Renal cortex interstitium (tissue), 15 donors: ENCODE results near the gene PCBD2. TPM values are rescaled to one million over a fixed set of nuclear protein-coding genes. Genes with fewer than 3 reads are reported as not detected.
"Not testable (repeated sequence)": the region's sequence is repeated elsewhere in the genome, so short reads cannot be mapped to it uniquely, and the experiment has no call there.

Experiments used
- DNase-seq, 11 donors: peaks; one replicate each; pipeline ENCODE4 v3.0.0-alpha.2; 2013; ENCODE audit warnings: low read depth in 9 of 11, low spot score in 4 of 11; ENCODE audit errors: extremely low read depth in 1 of 11
- long read RNA-seq, 16 experiments: transcript quantifications; one replicate each; lab custom pipeline, GENCODE V29; 2026
- polyA plus RNA-seq, 3 donors: library from polyadenylated mRNA; unstranded; fragments of 120-200 nt; gene quantifications; one replicate each; pipeline ENCODE4 v1.2.1, GENCODE V29; 2013; ENCODE audit not compliant: insufficient read length in 3 of 3

Gene PCBD2
- polyA plus RNA-seq, result 10 to 100 TPM; 10.5 to 16.5 (median 12.2) TPM
- long read RNA-seq, donor 1, partial matches to known transcripts, result 0 of 2 reads
- long read RNA-seq, donor 1, other reads (novel, unspliced or antisense), result 0 of 2 reads
- long read RNA-seq, donor 2, partial matches to known transcripts, result 0 of 2 reads
- long read RNA-seq, donor 2, other reads (novel, unspliced or antisense), result 0 of 2 reads
- long read RNA-seq, donor 3, partial matches to known transcripts, result 0 of 2 reads
- long read RNA-seq, donor 3, other reads (novel, unspliced or antisense), result 0 of 2 reads
- long read RNA-seq, donor 4, partial matches to known transcripts, result 0 of 4 reads
- long read RNA-seq, donor 4, other reads (novel, unspliced or antisense), result 0 of 4 reads
- long read RNA-seq, donor 5, result 0 reads
- long read RNA-seq, donor 6, partial matches to known transcripts, result 0 of 3 reads
- long read RNA-seq, donor 6, other reads (novel, unspliced or antisense), result 0 of 3 reads
- long read RNA-seq, donor 7, partial matches to known transcripts, result 0 of 4 reads
- long read RNA-seq, donor 7, other reads (novel, unspliced or antisense), result 0 of 4 reads
- long read RNA-seq, donor 8, result 0 reads
- long read RNA-seq, donor 9, transcript PCBD2-201 (4 exons, 1,223 nt), result major isoform, 5 of 5 reads
- long read RNA-seq, donor 9, partial matches to known transcripts, result 0 of 5 reads
- long read RNA-seq, donor 9, other reads (novel, unspliced or antisense), result 0 of 5 reads
- long read RNA-seq, donor 10, partial matches to known transcripts, result 0 of 2 reads
- long read RNA-seq, donor 10, other reads (novel, unspliced or antisense), result 0 of 2 reads
- long read RNA-seq, donor 11, partial matches to known transcripts, result 0 of 2 reads
- long read RNA-seq, donor 11, other reads (novel, unspliced or antisense), result 0 of 2 reads
- long read RNA-seq, donor 12, partial matches to known transcripts, result 0 of 2 reads
- long read RNA-seq, donor 12, other reads (novel, unspliced or antisense), result 0 of 2 reads
- long read RNA-seq, donor 13, result 0 reads
- long read RNA-seq, donor 14, partial matches to known transcripts, result 0 of 1 reads
- long read RNA-seq, donor 14, other reads (novel, unspliced or antisense), result 0 of 1 reads
- long read RNA-seq, donor 15, partial matches to known transcripts, result 0 of 2 reads
- long read RNA-seq, donor 15, other reads (novel, unspliced or antisense), result 0 of 2 reads
- long read RNA-seq, donor 16, transcript PCBD2-201 (4 exons, 1,223 nt), result major isoform, 7 of 22 reads
- long read RNA-seq, donor 16, partial matches to known transcripts, result 15 of 22 reads
- long read RNA-seq, donor 16, other reads (novel, unspliced or antisense), result 0 of 22 reads

- peak; percentile 79 to 88 (median 83) for DNase-seq
Observed at GRCh38 chr5:134904610-134905245, at the start of gene PCBD2. TSS of gene PCBD2 (plus strand) at chr5:134905131. CDS start at chr5:134905140, 9 bp downstream.

GRCh38 chr5:134856465-134856864 lies 48.5 kb upstream of the PCBD2 start:
- not testable (repeated sequence) for DNase-seq

- no peak for DNase-seq
Observed at GRCh38 chr5:134857401-134857800, 47.5 kb upstream of the PCBD2 start.

GRCh38 chr5:134864707-134865106 lies 40.2 kb upstream of the PCBD2 start:
- DNase-seq, result no peak

DNA sequence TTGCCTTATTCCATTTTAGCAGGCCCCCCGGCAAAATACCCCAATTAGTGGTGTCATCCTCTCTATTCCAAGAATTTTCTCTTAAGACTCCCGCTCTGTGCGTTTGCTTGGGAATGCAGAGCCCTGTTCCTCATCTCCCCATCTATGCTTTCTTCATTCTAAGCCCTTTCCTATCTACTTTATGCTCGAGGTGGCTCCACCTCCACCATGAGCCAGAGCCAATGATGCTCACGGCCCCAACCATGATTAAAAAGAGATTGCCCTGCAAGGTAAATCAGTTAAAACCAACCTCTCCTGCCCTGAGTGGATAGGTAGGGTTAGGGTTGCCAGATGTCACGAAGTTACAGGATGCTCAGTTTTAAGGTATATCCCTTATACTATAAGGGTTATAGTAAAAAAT lies 31.4 kb upstream of the PCBD2 start:
- DNase-seq, result peak in 1 of 11 donors; percentile 5

- peak; percentile 68 to 86 (median 81) for DNase-seq
Observed at GRCh38 chr5:134873987-134874830, 30.7 kb upstream of the PCBD2 start, which contains the start of gene TXNDC15. TSS of gene TXNDC15 (plus strand) at chr5:134874371. CDS start at chr5:134874428, 57 bp downstream.

- peak in 9 of 11 donors; percentile 25 to 42 (median 30) for DNase-seq
Observed at GRCh38 chr5:134874831-134875655, 29.9 kb upstream of the PCBD2 start.

GRCh38 chr5:134877159-134877558 lies 27.8 kb upstream of the PCBD2 start:
- no peak for DNase-seq

DNA sequence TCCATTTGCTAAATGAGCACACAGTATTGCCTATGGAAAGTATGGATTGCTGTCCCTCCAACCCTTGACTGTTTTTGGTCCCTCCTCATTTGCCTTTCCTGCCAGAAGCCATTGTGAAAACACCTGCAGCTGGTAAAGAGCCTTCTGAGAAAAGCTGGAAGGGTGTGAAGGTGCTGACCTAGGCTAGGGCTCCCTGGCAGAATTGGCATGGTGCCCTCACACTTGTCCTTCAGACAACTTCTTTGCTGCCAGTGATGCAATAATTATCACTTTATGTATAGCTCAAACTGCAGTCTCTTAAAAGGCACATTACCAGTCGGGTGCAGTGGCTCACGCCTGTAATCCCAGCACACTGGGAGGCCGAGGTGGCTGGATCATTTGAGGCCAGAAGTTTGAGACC lies 26.5 kb upstream of the PCBD2 start:
- DNase-seq, result no peak

GRCh38 chr5:134879456-134879855 lies 25.5 kb upstream of the PCBD2 start:
- DNase-seq, result no peak

GRCh38 chr5:134880937-134881336 lies 24.0 kb upstream of the PCBD2 start:
- DNase-seq, result not testable (repeated sequence)

GRCh38 chr5:134881711-134882110 lies 23.2 kb upstream of the PCBD2 start:
- not testable (repeated sequence) for DNase-seq

DNA sequence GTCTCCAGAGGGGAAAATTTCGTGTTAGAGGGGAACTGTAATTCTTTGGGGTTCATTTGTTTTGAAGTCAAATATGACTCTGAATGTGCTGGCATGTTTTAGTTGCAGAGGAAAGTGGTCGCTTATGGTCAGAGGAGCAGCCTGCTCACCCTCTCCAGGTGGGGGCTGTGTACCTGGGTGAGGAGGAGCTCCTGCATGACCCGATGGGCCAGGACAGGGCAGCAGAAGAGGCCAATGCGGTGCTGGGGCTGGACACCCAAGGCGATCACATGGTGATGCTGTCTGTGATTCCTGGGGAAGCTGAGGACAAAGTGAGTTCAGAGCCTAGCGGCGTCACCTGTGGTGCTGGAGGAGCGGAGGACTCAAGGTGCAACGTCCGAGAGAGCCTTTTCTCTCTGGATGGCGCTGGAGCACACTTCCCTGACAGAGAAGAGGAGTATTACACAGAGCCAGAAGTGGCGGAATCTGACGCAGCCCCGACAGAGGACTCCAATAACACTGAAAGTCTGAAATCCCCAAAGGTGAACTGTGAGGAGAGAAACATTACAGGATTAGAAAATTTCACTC lies 17.3 kb upstream of the PCBD2 start:
- no peak for DNase-seq

DNA sequence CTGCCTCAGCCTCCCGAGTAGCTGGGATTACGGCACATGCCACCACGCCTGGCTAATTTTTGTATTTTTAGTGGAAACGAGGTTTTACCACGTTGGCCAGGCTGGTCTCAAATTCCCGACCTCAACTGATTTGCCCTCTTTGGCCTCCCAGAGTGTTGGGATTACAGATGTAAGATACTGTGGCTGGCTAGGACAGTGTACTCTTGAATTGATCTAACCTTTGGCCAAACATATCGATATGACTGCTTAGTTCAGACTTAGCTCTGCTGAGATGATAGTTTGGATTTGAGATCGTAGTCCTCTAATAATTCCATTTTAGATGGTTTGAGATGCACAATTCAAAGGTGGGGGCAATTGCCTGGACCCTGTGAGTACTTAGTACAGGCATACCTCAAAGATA lies 15.6 kb upstream of the PCBD2 start:
- DNase-seq, result no peak

DNA sequence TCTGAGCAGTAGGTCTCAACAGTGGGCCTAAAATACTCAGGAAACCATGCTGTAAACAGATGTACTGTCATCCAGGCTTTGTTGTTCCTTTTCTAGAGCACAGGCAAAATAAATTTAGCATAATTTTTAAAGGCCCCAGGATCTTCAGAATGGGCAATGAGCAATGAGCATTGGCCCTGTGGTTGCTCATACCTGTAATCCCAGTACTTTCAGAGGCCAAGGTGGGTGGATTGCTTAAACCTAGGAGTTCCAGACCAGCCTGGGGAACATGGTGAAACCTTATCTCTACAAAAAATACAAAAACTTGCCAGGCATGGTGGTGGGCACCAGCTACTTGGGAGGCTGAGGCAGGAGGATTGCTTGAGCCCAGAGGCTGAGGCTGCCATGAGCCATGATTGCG lies 13.5 kb upstream of the PCBD2 start:
- DNase-seq, result no peak

- DNase-seq, result no peak
Observed at GRCh38 chr5:134892282-134892681, 12.6 kb upstream of the PCBD2 start.
